ENCODE measurements around the gene CACNA1G.
A peak's percentile ranks its signal among the peaks of the same experiment; 100 is the strongest.

Gene CACNA1G

GRCh38 chr17:50588391-50589049, 28.0 kb downstream of the CACNA1G start:
- no CpG with 5 or more reads among the region's 18 CpGs for WGBS (ENCODE audit: extremely low coverage, insufficient coverage, low lambda C conversion rate)
- Histone ChIP-seq H2BK120ac (ENCODE audit: low read depth, low read length) (no peak overlapping the region), H2BK5ac (ENCODE audit: low read length) (no peak overlapping the region), H4K5ac (ENCODE audit: low read length) (no peak overlapping the region), H3K23ac (ENCODE audit: low read length) (no peak overlapping the region), H3K9ac (ENCODE audit: low read length) (no peak overlapping the region), H3K18ac (ENCODE audit: low read length) (no peak overlapping the region), H3K27me3 (ENCODE audit: insufficient read depth, low read length, poor library complexity) (no peaks in the 10 kb centered on the region), H4K8ac (ENCODE audit: low read depth, low read length) (no peak overlapping the region), H3K4me3 (ENCODE audit: low read length) (no peak overlapping the region), H2AK5ac (ENCODE audit: low read length) (no peak overlapping the region), H3K56ac (ENCODE audit: low read length) (peak overlapping the region; percentile 56), H3K4me2 (ENCODE audit: low read length) (no peak overlapping the region), H3K79me2 (ENCODE audit: control insufficient read depth, insufficient read depth, low read length) (no peaks in the 10 kb centered on the region), H2BK15ac (replicated peaks; ENCODE audit: low read depth) (no peak overlapping the region), H3K4ac (ENCODE audit: low read depth, low read length) (no peak overlapping the region), H3K36me3 (ENCODE audit: control insufficient read depth, insufficient read depth, low read length) (no peaks in the 10 kb centered on the region), H3K4me1 (ENCODE audit: control insufficient read depth, low read depth, low read length) (peaks cover 4% of the 10 kb centered on the region), H3K27ac (ENCODE audit: low read depth, low read length) (no peak overlapping the region), H3K79me1 (ENCODE audit: low read length) (no peaks in the 10 kb centered on the region)
- DNase-seq, result no peak

- H3K79me1 ChIP-seq (ENCODE audit: low read length), result no peaks in the 10 kb centered on the region
- H3K4me1 ChIP-seq (ENCODE audit: control insufficient read depth, low read depth, low read length), result peaks cover 4% of the 10 kb centered on the region
- H2BK5ac ChIP-seq (ENCODE audit: low read length), result no peak overlapping the region
- no peaks in the 10 kb centered on the region for H3K27me3 ChIP-seq (ENCODE audit: insufficient read depth, low read length, poor library complexity)
- H3K23ac ChIP-seq (ENCODE audit: low read length), result no peak overlapping the region
- H3K18ac ChIP-seq (ENCODE audit: low read length), result no peak overlapping the region
- H2BK15ac ChIP-seq (replicated peaks; ENCODE audit: low read depth), result no peak overlapping the region
- H3K27ac ChIP-seq (ENCODE audit: low read depth, low read length), result no peak overlapping the region
- no peaks in the 10 kb centered on the region for H3K36me3 ChIP-seq (ENCODE audit: control insufficient read depth, insufficient read depth, low read length)
- WGBS (ENCODE audit: extremely low coverage, insufficient coverage, low lambda C conversion rate), result no CpG with 5 or more reads among the region's 10 CpGs
- H3K4ac ChIP-seq (ENCODE audit: low read depth, low read length), result no peak overlapping the region
- H3K9ac ChIP-seq (ENCODE audit: low read length), result no peak overlapping the region
- H3K56ac ChIP-seq (ENCODE audit: low read length), result no peak overlapping the region
- no peak overlapping the region for H2BK120ac ChIP-seq (ENCODE audit: low read depth, low read length)
- H2AK5ac ChIP-seq (ENCODE audit: low read length), result no peak overlapping the region
- no peaks in the 10 kb centered on the region for H3K79me2 ChIP-seq (ENCODE audit: control insufficient read depth, insufficient read depth, low read length)
- no peak overlapping the region for H4K5ac ChIP-seq (ENCODE audit: low read length)
- H4K8ac ChIP-seq (ENCODE audit: low read depth, low read length), result no peak overlapping the region
- DNase-seq, result no peak
- no peak overlapping the region for H3K4me2 ChIP-seq (ENCODE audit: low read length)
- H3K4me3 ChIP-seq (ENCODE audit: low read length), result no peak overlapping the region
Observed at GRCh38 chr17:50589095-50589705, 28.7 kb downstream of the CACNA1G start.

- H3K4ac ChIP-seq (ENCODE audit: low read depth, low read length), result no peak overlapping the region
- no peak overlapping the region for H2BK120ac ChIP-seq (ENCODE audit: low read depth, low read length)
- H4K5ac ChIP-seq (ENCODE audit: low read length), result no peak overlapping the region
- H3K56ac ChIP-seq (ENCODE audit: low read length), result no peak overlapping the region
- H4K8ac ChIP-seq (ENCODE audit: low read depth, low read length), result no peak overlapping the region
- no peak overlapping the region for H3K27ac ChIP-seq (ENCODE audit: low read depth, low read length)
- no peaks in the 10 kb centered on the region for H3K36me3 ChIP-seq (ENCODE audit: control insufficient read depth, insufficient read depth, low read length)
- no peak overlapping the region for H2BK5ac ChIP-seq (ENCODE audit: low read length)
- H3K79me2 ChIP-seq (ENCODE audit: control insufficient read depth, insufficient read depth, low read length), result no peaks in the 10 kb centered on the region
- H2AK5ac ChIP-seq (ENCODE audit: low read length), result no peak overlapping the region
- no CpG with 5 or more reads among the region's 24 CpGs for WGBS (ENCODE audit: extremely low coverage, insufficient coverage, low lambda C conversion rate)
- H3K4me3 ChIP-seq (ENCODE audit: low read length), result no peak overlapping the region
- no peak overlapping the region for H3K9ac ChIP-seq (ENCODE audit: low read length)
- no peak overlapping the region for H3K4me2 ChIP-seq (ENCODE audit: low read length)
- no peak overlapping the region for H2BK15ac ChIP-seq (replicated peaks; ENCODE audit: low read depth)
- DNase-seq, result no peak
- peaks cover 4% of the 10 kb centered on the region for H3K4me1 ChIP-seq (ENCODE audit: control insufficient read depth, low read depth, low read length)
- no peaks in the 10 kb centered on the region for H3K27me3 ChIP-seq (ENCODE audit: insufficient read depth, low read length, poor library complexity)
- H3K18ac ChIP-seq (ENCODE audit: low read length), result no peak overlapping the region
- no peak overlapping the region for H3K23ac ChIP-seq (ENCODE audit: low read length)
- no peaks in the 10 kb centered on the region for H3K79me1 ChIP-seq (ENCODE audit: low read length)
Observed at GRCh38 chr17:50590946-50591737, 30.6 kb downstream of the CACNA1G start.

GRCh38 chr17:50593321-50593720, 32.8 kb downstream of the CACNA1G start:
- Histone ChIP-seq H2BK15ac (replicated peaks; ENCODE audit: low read depth) (no peak overlapping the region), H3K36me3 (ENCODE audit: control insufficient read depth, insufficient read depth, low read length) (no peaks in the 10 kb centered on the region), H3K18ac (ENCODE audit: low read length) (no peak overlapping the region), H2BK120ac (ENCODE audit: low read depth, low read length) (no peak overlapping the region), H3K4me1 (ENCODE audit: control insufficient read depth, low read depth, low read length) (no peaks in the 10 kb centered on the region), H3K4ac (ENCODE audit: low read depth, low read length) (no peak overlapping the region), H3K23ac (ENCODE audit: low read length) (no peak overlapping the region), H3K4me3 (ENCODE audit: low read length) (no peak overlapping the region), H4K5ac (ENCODE audit: low read length) (no peak overlapping the region), H3K27ac (ENCODE audit: low read depth, low read length) (no peak overlapping the region), H3K4me2 (ENCODE audit: low read length) (no peak overlapping the region), H3K9ac (ENCODE audit: low read length) (no peak overlapping the region), H4K8ac (ENCODE audit: low read depth, low read length) (no peak overlapping the region), H3K56ac (ENCODE audit: low read length) (no peak overlapping the region), H2AK5ac (ENCODE audit: low read length) (no peak overlapping the region), H2BK5ac (ENCODE audit: low read length) (no peak overlapping the region), H3K27me3 (ENCODE audit: insufficient read depth, low read length, poor library complexity) (no peaks in the 10 kb centered on the region), H3K79me1 (ENCODE audit: low read length) (no peaks in the 10 kb centered on the region), H3K79me2 (ENCODE audit: control insufficient read depth, insufficient read depth, low read length) (no peaks in the 10 kb centered on the region)
- no CpG with 5 or more reads among the region's 10 CpGs for WGBS (ENCODE audit: extremely low coverage, insufficient coverage, low lambda C conversion rate)
- DNase-seq, result peak; percentile 77

GRCh38 chr17:50594128-50594823, 33.8 kb downstream of the CACNA1G start:
- Histone ChIP-seq H2BK5ac (ENCODE audit: low read length) (no peak overlapping the region), H2BK15ac (replicated peaks; ENCODE audit: low read depth) (no peak overlapping the region), H3K23ac (ENCODE audit: low read length) (no peak overlapping the region), H3K27ac (ENCODE audit: low read depth, low read length) (no peak overlapping the region), H3K4me2 (ENCODE audit: low read length) (no peak overlapping the region), H3K9ac (ENCODE audit: low read length) (no peak overlapping the region), H3K4me1 (ENCODE audit: control insufficient read depth, low read depth, low read length) (no peaks in the 10 kb centered on the region), H4K5ac (ENCODE audit: low read length) (no peak overlapping the region), H3K4ac (ENCODE audit: low read depth, low read length) (no peak overlapping the region), H3K27me3 (ENCODE audit: insufficient read depth, low read length, poor library complexity) (no peaks in the 10 kb centered on the region), H4K8ac (ENCODE audit: low read depth, low read length) (no peak overlapping the region), H2AK5ac (ENCODE audit: low read length) (no peak overlapping the region), H3K79me2 (ENCODE audit: control insufficient read depth, insufficient read depth, low read length) (no peaks in the 10 kb centered on the region), H3K36me3 (ENCODE audit: control insufficient read depth, insufficient read depth, low read length) (no peaks in the 10 kb centered on the region), H3K56ac (ENCODE audit: low read length) (no peak overlapping the region), H3K4me3 (ENCODE audit: low read length) (no peak overlapping the region), H3K18ac (ENCODE audit: low read length) (no peak overlapping the region), H2BK120ac (ENCODE audit: low read depth, low read length) (no peak overlapping the region), H3K79me1 (ENCODE audit: low read length) (no peaks in the 10 kb centered on the region)
- no CpG with 5 or more reads among the region's 11 CpGs for WGBS (ENCODE audit: extremely low coverage, insufficient coverage, low lambda C conversion rate)
- no peak for DNase-seq

All from mesendoderm (in vitro differentiated cells).